GM19043 (cell line): ENCODE measurements around the gene TRIM73.
"Not testable (repeated sequence)": the region's sequence is repeated elsewhere in the genome, so short reads cannot be mapped to it uniquely, and the experiment has no call there.

ENCODE experiments used
- ATAC-seq: cut with Tn5 transposase; IDR thresholded peaks from one replicate; pipeline ENCODE4 v1.9.1; 2021; ENCODE audit warnings: low read depth; ENCODE audit not compliant: unreplicated experiment

TRIM73 gene

GRCh38 chr7:75395329-75395728, at the start of gene TRIM73:
Gene TRIM73 (plus strand): TSS chr7:75395629. CDS start chr7:75398934, 3,305 bp downstream.
- not testable (repeated sequence) for ATAC-seq

GRCh38 chr7:75358671-75359541, 36.5 kb upstream of the TRIM73 start:
- peak; percentile 40 for ATAC-seq

- ATAC-seq, result not testable (repeated sequence)
These were observed 35.9 kb upstream of the TRIM73 start for GRCh38 chr7:75359542-75359848.

GRCh38 chr7:75364079-75364478, 31.4 kb upstream of the TRIM73 start:
- not testable (repeated sequence) for ATAC-seq

GRCh38 chr7:75366643-75367042, 28.8 kb upstream of the TRIM73 start:
- ATAC-seq, result not testable (repeated sequence)

DNA sequence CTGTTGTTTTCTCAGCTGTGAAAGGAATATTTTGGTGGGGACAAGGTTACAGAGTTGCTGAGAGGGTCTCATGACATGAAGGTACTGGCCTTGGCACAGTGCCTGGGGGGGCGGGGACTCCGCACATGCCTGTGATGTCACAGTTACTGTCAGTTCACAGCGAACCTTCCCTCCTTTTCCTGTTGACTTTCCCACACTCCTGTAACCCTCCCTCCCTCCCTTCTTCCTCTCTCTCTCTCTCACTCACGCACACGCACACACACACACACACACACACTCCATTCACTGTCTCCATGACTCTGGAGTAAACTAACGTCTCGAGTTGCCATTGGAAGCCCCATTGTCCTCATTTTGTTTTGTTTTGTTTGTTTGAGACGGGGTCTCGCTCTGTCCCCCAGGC, 28.1 kb upstream of the TRIM73 start:
- ATAC-seq, result not testable (repeated sequence)

GRCh38 chr7:75374144-75374518, 21.3 kb upstream of the TRIM73 start:
- not testable (repeated sequence) for ATAC-seq

DNA sequence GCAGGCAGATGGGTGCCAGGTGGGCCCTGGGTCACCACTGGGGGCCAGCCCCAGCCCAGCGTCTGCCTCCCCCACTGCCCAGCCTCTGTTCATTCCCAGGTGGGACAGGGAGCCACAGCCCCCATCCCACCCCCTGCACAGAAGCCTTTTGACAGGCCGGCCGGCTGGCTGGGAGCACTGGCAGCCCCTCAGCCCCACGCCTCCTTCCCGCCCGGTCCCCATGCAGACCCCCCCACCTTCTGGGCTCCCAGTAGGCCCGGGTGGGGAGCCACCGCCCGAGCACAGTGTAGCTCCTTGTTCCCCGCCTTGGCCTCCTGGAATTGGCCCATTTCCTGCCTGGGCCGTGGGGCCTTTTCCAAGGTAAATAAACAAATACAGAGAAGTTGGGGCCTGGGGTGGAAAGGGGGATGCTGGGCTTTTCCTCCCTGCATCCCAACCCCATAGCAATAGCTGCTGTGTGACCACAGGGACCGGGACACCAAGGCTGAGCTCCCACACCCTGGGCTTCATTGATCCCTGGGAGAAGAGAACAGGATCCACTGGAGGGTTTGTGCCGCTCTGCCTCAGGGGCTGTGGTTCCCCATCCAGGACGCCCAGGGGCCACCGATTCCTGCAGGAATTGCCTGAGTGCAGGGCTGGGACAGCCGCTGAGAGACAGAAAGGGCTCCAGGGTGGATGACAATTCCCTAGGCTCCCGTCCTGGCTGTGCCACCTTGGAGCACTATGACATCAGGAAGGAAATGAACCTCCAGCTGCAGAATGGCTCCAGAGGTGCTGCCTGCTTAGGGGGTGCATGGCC, 20.7 kb upstream of the TRIM73 start:
- not testable (repeated sequence) for ATAC-seq

GRCh38 chr7:75393194-75393593, 2.2 kb upstream of the TRIM73 start:
- ATAC-seq, result not testable (repeated sequence)

DNA sequence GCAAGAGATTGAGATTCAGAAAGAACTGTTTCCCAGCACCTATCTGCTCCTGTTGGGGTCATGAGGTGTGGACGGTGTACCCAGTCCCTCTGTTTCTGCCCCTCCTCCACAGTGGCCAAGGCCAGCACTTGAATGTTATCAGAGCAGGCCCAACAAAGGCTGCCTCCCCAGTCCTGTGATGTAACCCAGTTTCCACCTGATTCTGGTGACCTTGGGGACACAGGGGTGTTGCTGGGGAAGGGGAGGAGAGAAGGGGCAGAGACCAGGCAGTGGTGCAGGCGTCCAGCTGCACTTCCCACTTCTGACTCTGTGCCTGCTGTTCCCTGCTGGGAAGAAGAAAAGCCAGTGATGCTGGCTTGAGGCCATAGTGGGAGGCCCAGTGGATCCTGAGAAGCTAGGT, 2.4 kb downstream of the TRIM73 start:
- ATAC-seq, result not testable (repeated sequence)

- peak; percentile 60 for ATAC-seq
These were observed 3.6 kb downstream of the TRIM73 start for GRCh38 chr7:75398771-75399700.

DNA sequence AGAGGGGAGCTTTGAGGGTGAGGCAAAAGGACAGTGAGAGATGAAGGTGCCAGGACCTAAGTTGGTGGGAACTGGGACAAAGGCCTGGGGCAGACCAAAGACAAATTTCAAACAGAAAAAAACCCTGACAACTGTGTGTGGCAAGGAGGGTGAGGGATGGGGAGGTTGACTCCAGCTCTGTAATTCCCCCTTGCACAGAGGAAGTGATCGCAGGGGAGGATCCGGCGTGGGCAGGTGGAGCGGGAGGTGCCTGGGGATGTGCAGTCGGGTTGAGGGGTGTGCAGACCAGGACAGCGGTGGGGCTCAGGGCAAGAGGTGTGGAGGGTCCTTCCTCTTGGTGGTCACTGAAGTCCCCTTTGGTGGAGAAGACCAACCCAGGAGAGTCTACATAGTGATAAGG, 5.1 kb downstream of the TRIM73 start:
- not testable (repeated sequence) for ATAC-seq

GRCh38 chr7:75403455-75404443, 8.3 kb downstream of the TRIM73 start:
- ATAC-seq, result not testable (repeated sequence)

DNA sequence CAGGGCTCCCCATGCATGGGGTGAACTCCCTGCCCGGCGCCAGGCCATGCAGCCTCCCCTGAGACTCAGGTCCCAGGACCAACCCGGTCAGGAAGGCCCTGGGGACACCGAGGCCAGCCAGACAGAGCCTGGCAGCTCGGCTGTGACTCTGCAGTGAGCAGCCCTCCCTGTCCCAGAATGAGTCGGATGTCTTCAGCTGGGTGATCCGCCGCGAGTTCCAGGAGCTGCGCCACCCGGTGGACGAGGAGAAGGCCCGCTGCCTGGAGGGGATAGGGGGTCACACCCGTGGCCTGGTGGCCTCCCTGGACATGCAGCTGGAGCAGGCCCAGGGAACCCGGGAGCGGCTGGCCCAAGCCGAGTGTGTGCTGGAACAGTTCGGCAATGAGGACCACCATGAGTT, 9.2 kb downstream of the TRIM73 start:
- ATAC-seq, result not testable (repeated sequence)

GRCh38 chr7:75409880-75410822, 14.7 kb downstream of the TRIM73 start:
- ATAC-seq, result peak; percentile 92

GRCh38 chr7:75410823-75411173, 15.4 kb downstream of the TRIM73 start:
- not testable (repeated sequence) for ATAC-seq

GRCh38 chr7:75414204-75414603, 18.8 kb downstream of the TRIM73 start:
- not testable (repeated sequence) for ATAC-seq

GRCh38 chr7:75414708-75415427, 19.4 kb downstream of the TRIM73 start:
- not testable (repeated sequence) for ATAC-seq
